Activated CD4-positive, alpha-beta T cell treated with anti-CD3 and anti-CD28 coated beads for 1 hour (primary cell): ENCODE measurements around the gene CST9.

Experiments
- DNase-seq: peaks from one replicate; pipeline ENCODE4 v3.0.0-alpha.2; 2020

CST9 gene

GRCh38 chr20:23605867-23606651 lies at the start of gene CST9:
Gene CST9 (minus strand): TSS chr20:23605917. CDS start chr20:23605864, 53 bp downstream.
- DNase-seq = no peak

- DNase-seq = no peak
Measured at GRCh38 chr20:23654717-23655116, 49.0 kb upstream of the CST9 start.

GRCh38 chr20:23654000-23654399 lies 48.3 kb upstream of the CST9 start:
- DNase-seq = no peak

- no peak for DNase-seq
Measured at GRCh38 chr20:23653400-23653938, 47.8 kb upstream of the CST9 start.

- DNase-seq = no peak
Measured at GRCh38 chr20:23652926-23653325, 47.2 kb upstream of the CST9 start.

- no peak for DNase-seq
Measured at GRCh38 chr20:23652371-23652770, 46.7 kb upstream of the CST9 start.

GRCh38 chr20:23651117-23651516 lies 45.4 kb upstream of the CST9 start:
- no peak for DNase-seq

- DNase-seq = no peak
Measured at GRCh38 chr20:23649830-23650417, 44.2 kb upstream of the CST9 start.

- DNase-seq = no peak
Measured at GRCh38 chr20:23649242-23649641, 43.5 kb upstream of the CST9 start.

GRCh38 chr20:23647346-23647745 lies 41.6 kb upstream of the CST9 start:
- DNase-seq = no peak

- no peak for DNase-seq
Measured at GRCh38 chr20:23646106-23646873, 40.6 kb upstream of the CST9 start.

- DNase-seq = no peak
Measured at GRCh38 chr20:23645575-23645974, 39.9 kb upstream of the CST9 start.

GRCh38 chr20:23644164-23644563 lies 38.4 kb upstream of the CST9 start:
- DNase-seq = no peak

- no peak for DNase-seq
Measured at GRCh38 chr20:23643659-23644058, 37.9 kb upstream of the CST9 start.

- no peak for DNase-seq
Measured at GRCh38 chr20:23641936-23642751, 36.4 kb upstream of the CST9 start.

GRCh38 chr20:23640671-23641667 lies 35.3 kb upstream of the CST9 start:
- no peak for DNase-seq

GRCh38 chr20:23640018-23640601 lies 34.4 kb upstream of the CST9 start:
- DNase-seq = no peak

GRCh38 chr20:23639490-23639958 lies 33.8 kb upstream of the CST9 start:
- no peak for DNase-seq

- DNase-seq = no peak
Measured at GRCh38 chr20:23638309-23638708, 32.6 kb upstream of the CST9 start.

GRCh38 chr20:23637282-23638221 lies 31.8 kb upstream of the CST9 start, which contains the start of gene CST3:
Gene CST3 (minus strand): TSS chr20:23637955. CDS start chr20:23637862, 93 bp downstream.
- DNase-seq = no peak
